GM20431 (cell line): ENCODE data around the gene ZNRF2.

Source experiments
- in situ Hi-C: fragments of 300-500 bp; cut with MseI, MboI; formaldehyde crosslinking; loops from one replicate; pipeline ENCODE4 v1.15.0; 2020; ENCODE audit warnings: low sequenced_read_pairs; ENCODE audit not compliant: unreplicated experiment

ZNRF2 gene

DNA sequence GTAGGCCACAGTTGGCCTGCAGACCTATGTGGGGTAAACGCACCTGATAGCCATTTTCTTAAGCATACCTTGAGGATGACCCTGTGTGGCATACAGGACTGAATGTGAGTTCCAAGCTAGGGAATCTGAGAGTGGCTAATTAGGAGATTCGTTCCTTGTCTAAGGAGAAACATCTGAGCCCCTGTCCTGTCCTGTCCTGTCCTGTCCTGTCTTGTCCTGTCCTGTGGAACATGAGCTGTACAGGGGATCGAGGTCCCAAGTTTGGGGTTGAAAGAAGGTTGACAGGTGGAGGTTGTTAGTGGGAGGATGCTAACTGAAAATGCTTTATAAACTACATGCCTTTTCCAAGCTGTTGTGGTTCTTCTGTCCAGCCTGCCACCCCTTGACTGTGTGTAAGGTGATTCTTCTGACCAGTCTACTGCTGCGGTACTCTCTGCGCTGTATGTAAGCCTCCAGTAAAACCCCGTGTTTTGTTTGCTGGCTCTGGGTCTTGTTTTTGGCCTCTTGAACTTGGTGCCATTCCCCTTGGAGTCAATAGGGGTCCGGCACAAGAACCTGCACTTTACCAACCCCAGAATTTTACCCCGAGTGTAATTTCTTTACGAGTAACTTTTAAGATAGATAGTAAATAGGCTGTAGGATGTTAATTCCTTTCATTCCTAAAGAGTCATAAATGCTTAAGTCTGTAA lies 26.4 kb downstream of the ZNRF2 start:
- in situ Hi-C loops = no loop called here

DNA sequence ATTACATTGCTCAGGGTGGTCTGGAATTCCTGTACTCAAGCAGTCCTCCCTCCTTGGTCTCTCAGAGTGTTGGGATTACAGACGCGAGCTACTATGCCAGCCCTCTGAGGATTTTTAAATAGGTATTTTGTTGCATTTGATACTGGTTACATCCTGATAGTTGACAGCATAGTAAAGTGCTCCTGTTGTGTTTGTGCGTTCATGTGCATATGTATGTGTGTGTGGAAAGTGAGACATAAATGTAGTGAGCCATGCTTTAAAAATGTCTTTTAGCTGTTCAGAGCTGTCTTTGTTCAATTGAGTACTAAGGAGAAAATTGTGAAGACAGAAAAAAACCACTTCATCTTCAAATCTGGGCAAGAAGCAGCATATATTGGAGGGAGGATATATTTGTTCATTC lies 27.8 kb downstream of the ZNRF2 start:
- in situ Hi-C loops = no loop called here

DNA sequence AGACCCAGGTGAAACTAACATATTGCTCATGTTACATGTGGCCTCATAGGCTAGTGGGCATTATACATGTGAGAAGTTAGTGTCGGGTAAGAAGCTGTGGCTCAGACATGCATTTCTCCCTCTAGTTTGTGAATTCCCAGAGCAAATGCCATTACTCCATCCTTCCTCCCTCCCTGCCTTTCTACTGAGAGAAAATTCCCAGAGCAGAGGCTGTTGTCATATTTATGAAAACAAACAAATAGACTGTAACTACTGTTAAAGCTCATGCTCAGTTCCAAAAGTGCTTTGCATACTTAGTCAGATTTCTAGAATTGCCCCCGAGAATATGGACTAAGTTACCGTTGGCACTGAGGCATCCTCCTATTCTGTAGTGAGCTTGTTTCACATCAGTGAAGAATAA lies 29.0 kb downstream of the ZNRF2 start:
- in situ Hi-C loops = no loop called here

DNA sequence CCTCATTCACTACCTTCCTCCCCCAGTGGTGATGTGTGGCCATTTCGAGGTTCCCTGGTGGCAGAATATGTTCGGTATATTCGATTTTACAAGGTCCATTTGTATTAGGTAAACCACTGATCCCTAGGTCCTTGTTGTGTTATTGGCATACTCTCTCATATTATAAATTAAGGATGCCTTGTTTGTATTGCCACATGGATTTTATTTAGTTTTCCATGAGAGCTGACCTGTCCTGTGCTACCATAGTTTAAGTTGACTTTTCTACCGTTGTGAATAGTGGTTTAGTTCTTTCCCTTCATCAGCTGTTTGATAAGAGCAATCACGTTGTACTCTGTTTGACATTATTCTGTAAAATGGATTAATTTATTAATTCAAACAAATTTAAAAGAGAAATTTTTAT lies 29.4 kb downstream of the ZNRF2 start:
- in situ Hi-C loops = no loop called here

DNA sequence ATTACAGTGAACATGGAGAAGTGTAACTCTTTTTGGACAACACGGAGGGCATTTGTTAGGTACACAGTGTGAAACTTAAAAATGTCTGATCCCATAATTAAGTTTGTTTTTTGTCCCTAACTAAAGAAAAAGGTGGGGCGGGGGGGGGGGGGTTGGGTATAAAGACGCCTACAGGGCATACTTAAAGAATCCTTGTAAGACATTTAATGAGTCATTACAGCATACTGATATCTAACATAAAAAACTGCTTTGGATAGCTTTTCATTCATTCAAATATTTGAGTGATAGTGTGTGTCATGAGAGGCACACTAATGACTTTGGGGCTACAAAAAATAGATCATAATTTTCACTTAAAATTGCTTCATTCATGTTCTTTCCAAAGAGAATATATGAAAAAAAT lies 31.2 kb downstream of the ZNRF2 start:
- in situ Hi-C loops = no loop called here

DNA sequence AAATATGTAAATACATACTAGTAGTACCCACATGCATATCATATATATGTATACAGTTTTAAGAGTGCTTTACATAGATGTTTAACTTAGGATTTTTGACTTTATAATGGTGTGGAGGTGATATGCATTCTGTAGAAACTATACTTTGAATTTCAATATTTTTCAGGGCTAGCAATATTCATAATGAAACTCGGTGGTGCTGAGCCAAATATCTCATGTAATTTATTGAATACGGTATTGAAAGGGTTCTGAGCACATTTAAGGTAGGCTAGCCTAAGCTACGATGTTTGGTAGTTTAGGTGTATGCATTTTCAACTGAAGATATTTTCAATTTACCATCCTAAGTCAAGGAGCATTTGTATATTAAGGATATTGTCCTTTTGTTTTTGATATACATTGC lies 36.0 kb downstream of the ZNRF2 start:
- in situ Hi-C loops = no loop called here

DNA sequence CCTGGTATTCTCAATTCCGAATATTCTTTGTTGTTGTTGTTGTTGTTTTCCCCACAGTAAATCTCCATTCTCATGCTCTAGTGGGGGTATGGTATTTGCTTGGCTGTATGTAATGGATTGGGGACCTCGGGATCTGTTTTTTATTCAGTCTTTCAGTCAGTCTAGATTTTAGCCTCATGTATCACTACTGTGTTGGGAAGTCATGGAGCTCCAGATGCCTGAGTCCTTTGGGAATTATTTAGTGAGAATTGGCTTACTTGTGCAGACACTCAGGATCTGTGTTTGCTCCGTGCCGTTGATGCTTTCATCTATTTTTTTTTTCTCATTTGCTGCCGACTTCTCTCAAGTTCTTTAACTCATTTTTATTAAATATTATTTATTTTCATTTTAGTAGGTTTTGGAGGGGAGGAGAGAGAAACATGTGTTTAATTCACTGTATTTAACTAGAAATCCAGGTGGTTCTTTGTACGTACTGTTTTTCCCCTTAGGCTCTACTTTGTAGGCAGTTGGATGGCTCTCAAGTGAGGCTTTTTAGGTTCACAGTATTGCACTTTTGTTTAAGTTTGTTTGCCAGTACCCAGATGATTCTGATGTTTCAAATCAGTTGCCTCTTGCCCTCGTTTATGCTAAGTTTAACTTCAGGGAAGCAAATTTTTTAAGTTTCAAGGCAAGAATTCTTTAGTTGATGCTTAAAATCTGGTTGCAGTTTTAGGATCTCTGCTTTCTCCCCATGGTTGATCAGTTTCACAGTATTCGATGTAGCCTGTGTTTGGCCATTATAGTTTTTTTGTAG lies 36.9 kb downstream of the ZNRF2 start:
- in situ Hi-C loops = no loop called here

DNA sequence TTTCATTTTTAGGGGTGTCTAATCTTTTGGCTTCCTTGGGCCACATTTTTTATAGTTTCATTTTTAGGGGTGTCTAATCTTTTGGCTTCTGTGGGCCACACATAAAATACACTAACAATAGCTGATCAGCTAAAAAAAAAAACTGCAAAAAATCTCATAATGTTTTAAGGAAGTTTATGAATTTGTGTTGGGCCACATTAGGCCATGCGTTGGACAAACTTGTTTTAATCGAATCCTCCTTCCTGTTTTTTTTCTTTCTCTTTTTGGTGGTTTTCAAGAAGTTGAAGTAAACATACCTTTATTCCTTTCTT lies 37.4 kb downstream of the ZNRF2 start:
- in situ Hi-C loops = no loop called here

DNA sequence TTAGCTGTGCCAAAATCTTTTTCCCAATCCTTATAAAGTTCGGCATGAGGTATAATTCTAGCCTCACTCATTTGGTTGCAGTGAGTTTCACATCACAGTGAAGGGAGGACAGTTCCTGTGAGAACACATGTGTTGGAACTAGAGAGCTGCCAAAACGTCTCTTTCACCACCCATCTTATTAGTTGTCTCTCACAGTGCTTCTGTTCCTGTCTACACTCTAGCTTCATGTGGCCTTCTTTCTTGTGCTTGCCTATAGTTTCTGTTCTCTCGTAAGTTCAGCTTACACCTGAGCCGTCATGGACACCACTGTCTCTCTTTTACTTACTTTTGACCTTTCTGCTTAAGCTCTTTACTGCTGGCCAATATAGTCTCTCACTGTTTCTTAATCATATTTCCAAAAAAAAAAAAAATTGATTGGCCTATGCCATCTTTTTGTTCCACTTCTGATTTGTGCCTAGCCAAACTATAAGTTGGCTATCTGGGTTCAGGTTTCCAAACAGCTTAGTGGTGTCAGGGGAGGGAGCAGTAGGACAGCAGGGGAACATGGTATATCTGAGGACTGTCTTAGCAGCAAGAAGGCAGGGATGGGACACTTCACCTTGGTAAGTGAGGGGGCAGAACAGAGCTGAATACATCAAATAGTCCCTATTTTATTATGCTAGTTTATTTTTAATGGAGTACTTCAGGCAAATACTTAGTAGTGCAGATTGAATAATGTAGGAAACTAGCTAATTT lies 38.0 kb downstream of the ZNRF2 start:
- in situ Hi-C loops = no loop called here

DNA sequence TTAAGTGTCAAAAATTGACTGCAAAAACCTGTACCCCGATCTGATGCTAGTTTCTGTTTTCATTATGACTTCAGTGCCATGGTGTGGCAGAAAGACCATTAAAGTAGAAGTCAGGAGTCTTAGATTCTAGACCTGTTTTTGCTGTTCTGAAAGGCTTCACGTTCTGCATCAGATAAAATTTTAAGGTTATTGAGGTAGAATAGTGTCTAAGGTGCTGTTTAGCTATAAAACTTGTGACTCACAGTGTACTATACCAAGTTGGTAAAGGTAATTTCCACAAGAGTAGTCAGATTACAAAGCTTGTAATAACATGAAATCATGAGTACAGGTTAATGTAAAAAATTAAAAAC lies 38.6 kb downstream of the ZNRF2 start:
- in situ Hi-C loops = no loop called here

DNA sequence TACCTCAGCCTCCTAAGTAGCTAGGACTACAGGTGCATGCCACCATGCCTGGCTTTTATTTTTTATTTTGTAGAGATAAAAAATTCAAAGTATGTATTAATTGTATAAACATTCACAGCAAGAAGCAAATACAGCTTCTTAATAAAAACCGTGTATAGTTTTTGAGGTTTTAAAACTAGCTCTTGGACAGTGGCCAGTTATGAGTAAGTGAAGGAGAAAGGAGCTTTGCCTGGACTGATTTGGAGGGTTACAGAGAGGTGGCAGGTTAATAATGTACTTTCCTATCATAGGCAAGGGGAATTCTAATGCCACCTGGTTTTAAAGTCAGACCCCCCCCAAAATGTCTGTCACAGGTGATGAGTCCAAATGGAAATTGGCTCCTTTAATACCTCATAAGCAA lies 43.4 kb downstream of the ZNRF2 start:
- in situ Hi-C loops = no loop called here

DNA sequence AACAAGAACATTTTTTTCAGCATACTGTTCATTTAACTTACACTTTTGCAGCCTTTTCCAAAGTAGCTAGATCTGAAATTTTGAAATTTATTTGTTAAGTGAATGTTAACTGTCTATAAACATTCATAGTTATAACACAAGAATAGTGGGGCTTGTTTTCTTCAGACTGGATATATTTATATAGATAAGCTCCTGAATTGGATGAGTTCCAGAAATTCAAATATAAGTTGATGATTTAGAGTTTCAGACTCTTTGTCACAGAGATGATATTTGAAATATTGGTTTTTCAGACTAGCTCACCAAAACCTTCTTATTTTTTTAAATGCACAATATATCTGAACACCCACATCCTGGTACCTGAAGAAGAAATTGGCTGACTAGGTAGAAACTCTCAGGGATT lies 44.0 kb downstream of the ZNRF2 start:
- in situ Hi-C loops = no loop called here

DNA sequence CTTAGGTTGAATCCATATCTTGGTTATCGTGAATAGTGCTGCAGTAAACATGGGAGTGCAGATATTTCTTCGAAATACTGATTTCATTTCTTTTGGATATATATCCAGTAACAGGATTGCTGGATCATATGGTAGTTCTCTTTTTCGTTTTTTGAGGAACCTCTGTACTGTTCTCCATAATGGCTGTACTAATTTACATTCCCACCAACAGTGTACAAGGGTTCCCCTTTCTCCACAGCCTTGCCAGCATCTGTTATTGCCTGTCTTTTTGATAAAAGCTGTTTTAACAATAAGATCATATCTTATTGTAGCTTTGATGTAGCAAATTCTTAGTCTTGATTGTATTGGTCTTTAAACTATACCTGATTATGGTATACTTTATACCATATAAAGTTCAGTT lies 45.3 kb downstream of the ZNRF2 start:
- in situ Hi-C loops = no loop called here

DNA sequence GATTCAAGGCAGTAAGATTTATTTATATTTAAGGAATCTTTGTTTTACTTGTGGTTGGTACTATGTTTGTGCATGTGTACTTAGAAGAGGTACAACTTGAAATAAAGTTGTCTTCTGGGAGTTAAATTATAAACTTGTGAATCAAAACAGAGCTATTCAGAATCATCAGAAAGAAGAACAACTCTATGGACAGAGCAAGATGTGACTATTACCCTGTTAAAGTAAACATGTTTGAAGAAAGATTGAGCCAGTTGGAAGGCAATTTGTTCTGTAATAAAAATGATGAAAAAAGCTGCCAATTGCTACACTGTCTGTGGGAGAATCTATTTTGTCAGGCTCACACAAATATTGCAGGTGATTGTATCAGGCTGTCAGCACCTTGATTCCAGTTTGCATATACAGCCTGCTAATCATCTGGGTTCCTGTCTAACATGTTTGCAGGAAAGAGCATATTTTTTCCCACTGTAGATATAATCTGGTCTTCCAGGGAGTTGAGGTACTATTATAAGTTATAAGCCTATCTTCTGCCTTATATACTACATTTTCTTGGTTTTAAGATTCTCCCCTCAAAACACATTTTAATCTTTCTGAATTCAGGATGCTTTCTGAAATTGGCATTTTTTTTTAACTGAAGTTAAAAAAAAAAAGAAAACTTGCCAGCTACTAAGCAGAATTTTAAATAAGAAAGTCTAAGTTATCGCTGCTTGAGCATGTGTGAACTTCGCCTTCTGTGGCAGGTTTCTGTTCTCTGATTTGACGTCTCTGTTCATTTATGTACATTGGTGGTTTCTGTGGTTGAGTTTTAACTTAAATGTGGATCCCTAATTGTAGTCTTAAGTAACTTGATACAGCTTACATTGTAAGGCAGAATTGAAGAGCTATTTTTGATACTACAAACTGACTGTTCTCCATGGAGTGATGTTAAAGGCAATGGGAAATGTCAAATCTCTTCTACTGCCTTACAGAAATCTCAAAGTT lies 46.0 kb downstream of the ZNRF2 start:
- in situ Hi-C loops = no loop called here

DNA sequence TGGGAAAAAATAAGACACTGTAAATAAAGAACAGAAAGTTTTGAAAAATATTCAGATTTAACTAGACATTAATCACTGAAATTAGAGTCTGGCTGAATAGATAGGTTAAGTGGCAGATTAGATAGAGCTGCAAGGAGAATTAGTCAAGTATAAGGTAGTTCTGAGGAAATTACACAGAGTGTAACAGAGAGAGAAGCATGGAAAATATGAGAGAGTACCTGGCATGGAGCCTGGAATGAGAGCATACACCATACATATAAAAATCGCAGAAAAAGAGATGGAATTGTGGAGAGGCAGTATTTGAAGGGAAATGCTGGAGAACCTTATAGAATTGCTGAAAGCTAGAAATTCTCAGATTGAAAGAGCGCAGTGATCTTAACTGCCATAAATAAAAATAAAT lies 46.9 kb downstream of the ZNRF2 start:
- in situ Hi-C loops = no loop called here

DNA sequence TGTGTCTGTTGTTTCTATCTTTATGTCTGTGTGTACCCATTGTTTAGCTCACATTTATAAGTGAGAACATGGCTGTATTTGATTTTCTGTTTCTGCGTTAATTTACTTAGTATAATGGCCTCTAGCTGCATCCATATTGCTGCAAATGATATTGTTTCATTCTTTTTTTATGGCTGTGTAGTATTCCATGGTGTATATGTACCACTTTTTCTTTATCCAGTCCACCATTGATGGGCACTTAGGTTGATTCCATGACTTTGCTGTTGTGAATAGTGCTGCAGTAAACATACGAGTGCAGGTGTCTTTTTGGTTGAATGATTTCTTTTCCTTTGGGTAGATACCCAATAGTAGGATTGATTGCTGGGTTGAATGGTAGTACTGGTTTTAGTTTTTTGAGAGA lies 48.2 kb downstream of the ZNRF2 start:
- in situ Hi-C loops = no loop called here

DNA sequence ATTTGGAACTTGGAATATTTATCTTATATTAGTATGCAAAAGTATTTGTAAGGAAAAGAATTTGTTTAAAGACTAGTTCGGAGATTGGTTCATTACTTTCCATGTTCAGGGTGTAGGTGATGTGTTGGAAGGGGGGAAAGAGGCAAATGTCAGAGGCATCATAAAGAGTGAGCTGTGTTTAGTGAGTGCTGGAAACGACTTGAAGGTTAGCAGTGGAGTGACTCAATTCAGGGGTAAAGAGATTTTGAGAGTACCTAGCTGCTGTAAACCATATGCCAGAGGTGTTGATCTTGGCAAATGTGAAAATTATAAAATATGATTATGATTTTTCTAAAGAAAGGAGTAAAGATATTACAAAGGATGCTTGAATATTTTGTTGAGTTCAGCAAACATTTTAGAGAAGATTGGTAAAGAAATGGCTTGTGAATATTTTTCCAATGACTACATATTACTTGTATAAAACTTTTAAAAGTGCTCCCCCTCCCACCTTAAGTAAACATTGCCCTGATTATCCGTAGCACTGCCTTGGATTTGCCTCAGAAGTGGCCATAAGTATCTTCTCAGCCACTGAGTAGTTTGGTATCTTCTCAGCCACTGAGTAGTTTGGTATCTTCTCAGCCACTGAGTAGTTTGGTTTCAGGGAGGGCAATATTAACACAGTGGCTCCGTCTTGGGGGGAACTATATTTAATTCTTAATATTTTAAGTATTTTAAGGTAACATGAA lies 51.5 kb downstream of the ZNRF2 start:
- in situ Hi-C loops = no loop called here

DNA sequence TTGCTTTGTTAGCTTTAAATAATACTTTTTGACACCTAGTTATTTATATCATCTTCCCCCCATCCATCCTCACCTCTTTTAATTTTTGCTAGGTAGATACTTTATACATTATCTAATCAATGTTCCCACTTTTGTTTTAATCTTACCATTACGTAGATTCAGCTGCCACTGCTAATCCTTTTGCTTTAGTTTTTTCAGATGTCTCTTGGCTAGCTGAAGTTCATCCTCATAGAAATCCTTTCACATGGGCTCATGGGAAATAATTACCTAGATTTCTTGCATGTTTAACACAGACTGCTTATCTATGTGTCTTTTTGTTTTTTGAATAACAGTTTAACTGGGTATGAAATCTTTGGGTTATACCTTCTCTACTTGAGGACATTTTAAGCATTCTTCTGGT lies 60.1 kb downstream of the ZNRF2 start:
- in situ Hi-C loops = no loop called here

DNA sequence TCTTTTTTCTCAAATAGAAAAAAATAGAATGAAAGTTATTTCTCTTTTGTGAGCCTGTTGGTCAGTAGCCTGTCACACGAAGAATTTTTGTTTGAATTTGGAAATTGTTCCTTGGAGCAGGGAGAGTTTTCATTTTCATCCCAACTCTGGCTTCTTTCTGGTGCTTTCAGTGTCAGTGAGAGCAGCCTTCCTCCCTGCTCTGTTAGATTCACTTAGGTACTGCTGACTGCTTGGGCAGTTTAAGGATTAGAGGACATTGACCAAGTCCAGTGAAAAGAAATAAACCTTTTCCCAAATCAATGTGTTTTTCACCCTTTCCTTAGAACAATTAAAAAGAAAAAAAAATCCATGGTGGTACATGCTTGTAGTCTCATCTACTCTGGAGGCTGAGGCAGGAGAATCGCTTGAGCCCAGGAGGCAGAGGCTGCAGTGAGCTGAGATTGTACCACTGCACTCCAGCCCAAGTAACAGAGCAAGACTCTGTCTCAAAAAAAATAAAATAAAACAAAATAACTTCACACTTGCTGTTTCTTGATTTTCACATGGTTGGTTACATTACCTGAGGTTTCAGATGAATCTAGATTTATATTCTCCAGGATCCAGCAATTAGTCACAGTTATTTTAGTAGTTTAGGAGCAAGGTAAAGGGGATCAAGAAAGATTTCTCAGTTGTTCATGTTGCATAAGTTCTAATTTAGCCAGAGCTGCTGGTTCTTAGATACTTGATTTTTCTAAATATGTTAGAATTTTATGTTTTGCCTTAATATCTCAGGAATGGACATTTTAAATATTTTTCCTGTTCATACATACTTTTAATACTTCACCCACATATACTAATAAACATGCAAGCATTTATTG lies 63.1 kb downstream of the ZNRF2 start:
- in situ Hi-C loops = no loop called here
